Esophagus (tissue), 2 donors: Measurements from ENCODE around the gene KCNJ11. TPM values are rescaled to one million over a fixed set of nuclear protein-coding genes. Genes with fewer than 3 reads are reported as not detected.

Source experiments
- H3K27ac ChIP-seq, 2 donors: one replicate each; pipeline ENCODE4 v1.5.1; 2013; ENCODE audit warnings: low read depth in 2 of 2, mild to moderate bottlenecking in 2 of 2, inconsistent platforms in 1 of 2, low read length in 1 of 2, moderate library complexity in 1 of 2
- H3K27me3 ChIP-seq, 2 donors: one replicate each; pipeline ENCODE4 v1.6.1; 2013; ENCODE audit warnings: low read length in 2 of 2, control low read depth in 1 of 2, mild to moderate bottlenecking in 1 of 2; ENCODE audit not compliant: insufficient read depth in 2 of 2, control insufficient read depth in 1 of 2
- H3K36me3 ChIP-seq, 2 donors: one replicate each; pipeline ENCODE4 v1.6.1; 2013; ENCODE audit warnings: low read length in 1 of 2; ENCODE audit not compliant: control insufficient read depth in 2 of 2, insufficient read depth in 2 of 2
- H3K4me1 ChIP-seq, 2 donors: one replicate each; pipeline ENCODE4 v1.6.1; 2013; ENCODE audit warnings: low read length in 1 of 2; ENCODE audit not compliant: control insufficient read depth in 2 of 2, insufficient read depth in 2 of 2
- H3K4me3 ChIP-seq, 2 donors: one replicate each; pipeline ENCODE4 v1.5.1; 2013; ENCODE audit warnings: low read length in 2 of 2, mild to moderate bottlenecking in 2 of 2, low read depth in 1 of 2, moderate library complexity in 1 of 2
- H3K9me3 ChIP-seq, 2 donors: one replicate each; pipeline ENCODE4 v1.6.1; 2013; ENCODE audit warnings: mild to moderate bottlenecking in 2 of 2, low read depth in 1 of 2, low read length in 1 of 2, moderate library complexity in 1 of 2; ENCODE audit not compliant: control insufficient read depth in 2 of 2, insufficient read depth in 1 of 2
- WGBS, 2 donors: extraction: QIAGEN DNeasy Blood & Tissue Kit; methylation state at CpG; one replicate each; pipeline ENCODE4 v1.1.7; 2013; 5-methylcytosine and 5-hydroxymethylcytosine counted together
- polyA plus RNA-seq, 2 donors: library from polyadenylated mRNA; stranded (reverse); fragments of 200-250 nt; gene quantifications; one replicate each; pipeline ENCODE4 v1.2.3, GENCODE V29; 2013
- donor health status: healthy with polysubstance abuse.
- donor health status: Bipolar disorder and iron deficiency.

The KCNJ11 gene
- polyA plus RNA-seq, 2 donors = 0.67 to 0.71 TPM

DNA sequence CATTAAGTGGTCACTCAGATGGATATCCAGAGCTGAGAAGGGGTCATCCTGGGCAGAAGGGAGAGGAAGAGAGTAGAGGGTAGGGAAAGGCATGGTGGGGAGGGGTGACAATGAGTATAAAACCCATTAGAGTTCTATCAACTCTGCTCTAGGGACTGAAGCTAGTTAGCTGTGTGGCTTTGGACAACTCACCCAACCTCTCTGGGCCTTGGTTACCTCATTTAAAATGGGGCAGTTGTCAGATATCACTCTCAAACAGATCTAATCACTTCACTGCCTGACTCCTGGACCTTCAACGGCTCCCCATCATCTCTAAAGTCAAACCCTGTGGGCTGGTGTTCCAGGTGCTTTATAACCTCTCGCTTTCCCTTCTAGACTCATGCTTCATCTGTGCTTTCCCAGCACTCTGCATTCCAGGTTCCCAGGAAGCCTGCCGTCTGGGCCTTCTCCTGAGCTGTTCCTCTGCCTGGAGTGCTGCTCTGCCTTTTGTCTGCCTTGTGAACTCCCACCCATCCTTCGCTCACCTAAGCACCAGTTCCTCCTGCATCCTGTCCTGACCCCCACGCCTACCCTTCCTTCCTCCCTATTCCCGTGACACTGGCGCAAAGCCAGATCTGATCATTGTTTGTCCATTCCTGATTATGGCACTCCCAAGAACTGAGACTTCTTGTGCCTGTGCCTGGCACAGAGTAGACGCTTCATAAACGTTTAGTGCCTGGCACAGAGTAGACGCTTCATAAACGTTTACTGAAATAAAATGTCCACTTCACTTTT is 22.3 kb upstream of the KCNJ11 start:
- H3K36me3 ChIP-seq = no peaks in the 10 kb centered on the region
- H3K4me3 ChIP-seq = no peak overlapping the region
- peaks cover 0 to 3% of the 10 kb centered on the region in 2 donors for H3K27me3 ChIP-seq
- H3K4me1 ChIP-seq = no peaks in the 10 kb centered on the region
- WGBS, 2 donors = 42 to 47% methylated on average over 11 of the region's 11 CpGs
- no peaks in the 10 kb centered on the region for H3K9me3 ChIP-seq
- no peak overlapping the region for H3K27ac ChIP-seq

GRCh38 chr11:17408641-17409040 is 20.2 kb upstream of the KCNJ11 start:
- Histone ChIP-seq H3K4me3 (no peak overlapping the region), H3K27ac (no peak overlapping the region), H3K27me3 (no peaks in the 10 kb centered on the region), H3K36me3 (no peaks in the 10 kb centered on the region), H3K4me1 (no peaks in the 10 kb centered on the region), H3K9me3 (no peaks in the 10 kb centered on the region)
- WGBS, 2 donors = 94 to 98% methylated on average over 7 of the region's 7 CpGs

GRCh38 chr11:17408026-17408425 is 19.6 kb upstream of the KCNJ11 start:
- H3K27me3 ChIP-seq = no peaks in the 10 kb centered on the region
- no peaks in the 10 kb centered on the region for H3K36me3 ChIP-seq
- no peaks in the 10 kb centered on the region for H3K9me3 ChIP-seq
- no peak overlapping the region for H3K4me3 ChIP-seq
- H3K27ac ChIP-seq = no peak overlapping the region
- H3K4me1 ChIP-seq = no peaks in the 10 kb centered on the region
- WGBS, 2 donors = 73 to 76% methylated on average over 2 of the region's 2 CpGs

DNA sequence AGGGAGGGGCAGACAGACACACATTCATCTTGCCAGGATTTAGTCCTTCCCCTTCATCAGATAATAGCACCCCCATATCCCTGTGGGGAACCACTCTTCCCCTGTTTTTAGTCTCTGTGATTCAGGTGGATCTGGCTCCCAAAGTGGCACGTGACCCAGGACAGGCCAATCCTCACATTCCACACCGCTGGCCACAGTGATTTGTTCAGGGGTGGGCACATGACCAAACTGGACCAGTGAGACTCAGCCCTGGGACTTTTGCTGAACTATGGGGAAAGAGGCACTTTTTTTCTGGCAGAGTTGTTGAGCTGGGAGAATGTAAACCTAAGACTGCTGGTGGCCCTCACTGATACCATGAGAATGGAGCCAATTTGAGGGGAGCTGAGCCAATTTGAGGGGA is 19.1 kb upstream of the KCNJ11 start:
- Histone ChIP-seq H3K27me3 (no peaks in the 10 kb centered on the region), H3K36me3 (no peaks in the 10 kb centered on the region), H3K9me3 (no peaks in the 10 kb centered on the region), H3K27ac (no peak overlapping the region), H3K4me1 (no peaks in the 10 kb centered on the region), H3K4me3 (no peak overlapping the region)
- WGBS, 2 donors = 82 to 85% methylated on average over 2 of the region's 2 CpGs

DNA sequence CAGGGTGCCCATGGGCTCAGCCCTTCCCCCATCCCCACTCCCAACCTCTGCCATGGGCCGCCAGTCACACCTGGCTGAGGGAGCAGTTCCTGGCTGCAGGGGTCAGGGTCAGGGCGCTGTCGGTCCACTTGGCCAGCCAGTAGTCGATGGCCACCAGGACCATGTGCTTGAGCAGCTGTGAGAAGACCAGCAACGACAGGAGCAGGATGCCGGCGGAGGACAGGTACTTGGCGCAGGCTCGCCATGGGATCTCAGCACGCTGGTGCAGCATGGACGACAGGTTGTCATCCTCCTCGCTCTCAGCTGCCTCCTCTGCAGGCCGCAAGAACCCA is 18.3 kb upstream of the KCNJ11 start:
- Histone ChIP-seq H3K36me3 (no peaks in the 10 kb centered on the region), H3K4me3 (no peak overlapping the region), H3K27ac (no peak overlapping the region), H3K9me3 (no peaks in the 10 kb centered on the region), H3K27me3 (no peaks in the 10 kb centered on the region), H3K4me1 (no peaks in the 10 kb centered on the region)
- 88 to 94% methylated on average over 13 of the region's 13 CpGs for WGBS, 2 donors

DNA sequence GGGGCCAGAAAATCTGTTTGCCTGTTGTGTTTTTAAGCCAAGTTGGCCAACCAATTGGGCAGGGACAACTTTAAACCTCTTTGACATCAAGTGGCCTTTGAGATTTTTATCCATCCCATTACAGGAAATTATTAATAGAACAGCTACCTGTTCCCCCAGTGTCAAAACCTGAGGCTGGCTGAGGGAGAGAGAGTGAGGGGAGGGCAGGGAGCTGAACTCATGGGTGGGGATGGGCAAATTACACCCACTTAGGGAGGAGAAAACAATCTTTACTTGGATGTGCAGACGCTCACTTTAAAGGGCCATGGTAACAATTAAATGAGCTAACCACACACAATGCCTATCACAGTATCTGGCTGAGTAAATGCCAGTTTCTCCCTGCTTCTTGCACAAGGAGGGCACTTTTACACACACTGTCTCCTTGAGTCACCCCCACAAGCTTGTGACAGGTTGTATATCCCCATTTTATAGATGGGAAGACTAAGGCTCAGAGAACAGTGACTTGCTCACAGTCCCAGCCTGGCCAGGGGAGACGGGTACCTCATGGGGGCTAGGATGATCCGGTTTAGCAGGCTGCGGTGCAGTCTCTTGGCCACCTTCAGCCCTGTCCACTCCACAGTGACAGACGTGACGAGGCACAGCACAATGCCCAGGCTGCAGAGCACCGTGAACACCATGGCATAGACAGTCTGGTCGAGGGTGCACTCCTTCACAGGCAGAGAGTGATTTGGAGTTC is 17.8 kb upstream of the KCNJ11 start:
- no peaks in the 10 kb centered on the region for H3K9me3 ChIP-seq
- H3K4me3 ChIP-seq = no peak overlapping the region
- no peak overlapping the region for H3K27ac ChIP-seq
- no peaks in the 10 kb centered on the region for H3K4me1 ChIP-seq
- no peaks in the 10 kb centered on the region for H3K36me3 ChIP-seq
- no peaks in the 10 kb centered on the region for H3K27me3 ChIP-seq
- whole genome bisulfite sequencing, 2 donors = 86 to 90% methylated on average over 8 of the region's 8 CpGs

DNA sequence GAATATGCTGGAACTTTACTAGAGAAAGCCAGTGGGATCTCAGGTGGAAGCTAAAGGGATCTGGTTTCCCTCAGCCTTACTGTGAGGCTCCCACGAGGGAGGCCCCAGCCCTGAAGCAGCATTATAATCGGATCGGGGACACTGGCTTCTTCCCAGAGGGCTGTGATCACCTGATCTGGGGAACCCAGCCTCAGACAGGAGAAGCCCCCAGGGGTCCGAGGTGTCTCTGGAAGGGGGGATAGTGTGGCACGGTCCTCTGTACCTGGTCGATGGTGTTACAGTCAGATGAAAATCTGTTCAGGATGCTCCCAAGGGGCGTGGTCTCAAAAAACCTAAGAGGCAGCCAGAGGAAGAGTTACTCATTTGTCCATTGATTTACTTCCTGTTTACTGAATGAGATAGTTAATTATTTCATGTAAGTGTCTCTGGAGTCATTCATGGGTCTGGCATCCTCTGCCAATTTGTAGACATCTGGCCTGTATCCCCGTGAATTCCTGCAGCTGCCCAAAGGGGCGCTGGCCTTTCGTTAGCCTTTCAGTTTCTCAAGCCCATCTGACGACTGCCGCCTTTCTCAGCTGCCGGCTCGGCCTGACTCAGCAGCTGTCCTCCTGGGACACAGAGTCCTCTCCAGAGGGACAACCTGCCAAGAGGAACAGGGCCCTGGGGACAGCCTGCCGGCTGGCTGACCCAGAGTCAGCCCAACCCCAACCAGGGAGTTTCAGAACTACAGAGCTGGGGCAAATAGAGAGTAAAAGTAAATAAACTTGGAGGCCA is 17.0 kb upstream of the KCNJ11 start:
- no peaks in the 10 kb centered on the region for H3K9me3 ChIP-seq
- WGBS, 2 donors = 50 to 52% methylated on average over 15 of the region's 15 CpGs
- H3K4me3 ChIP-seq = no peak overlapping the region
- no peaks in the 10 kb centered on the region for H3K4me1 ChIP-seq
- H3K36me3 ChIP-seq = no peaks in the 10 kb centered on the region
- no peaks in the 10 kb centered on the region for H3K27me3 ChIP-seq
- no peak overlapping the region for H3K27ac ChIP-seq

DNA sequence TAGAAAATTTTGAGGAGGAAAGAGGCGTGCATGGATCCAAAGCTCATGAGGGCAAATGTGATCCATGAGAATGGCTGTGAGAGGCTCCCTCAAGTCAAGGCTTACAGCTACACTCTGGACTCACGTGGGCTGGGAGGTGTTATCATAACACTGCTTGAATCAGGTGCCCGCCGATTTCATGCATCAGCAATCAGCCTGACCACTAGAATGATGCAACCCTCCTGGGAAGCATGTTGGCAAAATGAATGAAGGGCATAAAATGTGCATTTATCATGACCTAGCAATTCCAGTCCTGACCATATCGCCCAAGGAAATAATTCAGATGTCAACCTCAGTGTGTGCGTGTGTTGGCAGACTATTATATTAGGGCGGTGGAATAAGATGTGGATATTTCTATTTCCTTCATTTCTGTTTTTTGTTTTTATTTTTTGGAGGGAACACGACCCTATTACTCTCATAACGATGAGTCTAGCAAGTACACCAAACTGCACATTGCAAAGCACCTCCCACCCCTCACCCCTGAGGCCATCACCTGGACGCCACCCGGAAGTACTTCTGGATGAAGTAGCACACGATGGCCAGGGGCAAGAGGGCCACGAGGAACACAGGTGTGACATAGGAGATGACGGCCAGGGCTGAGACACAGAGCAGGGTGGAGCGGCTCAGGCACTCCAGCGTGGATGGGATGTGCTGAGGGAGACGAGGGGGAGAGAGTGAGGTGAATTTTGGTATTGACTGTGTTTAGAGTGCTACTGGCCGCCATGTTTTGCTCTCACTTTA is 15.7 kb upstream of the KCNJ11 start:
- Histone ChIP-seq H3K27ac (no peak overlapping the region), H3K27me3 (no peaks in the 10 kb centered on the region), H3K4me3 (no peak overlapping the region), H3K4me1 (no peaks in the 10 kb centered on the region), H3K36me3 (no peaks in the 10 kb centered on the region), H3K9me3 (no peaks in the 10 kb centered on the region)
- WGBS, 2 donors = 82 to 83% methylated on average over 18 of the region's 18 CpGs

GRCh38 chr11:17402486-17402885 is 14.0 kb upstream of the KCNJ11 start:
- Histone ChIP-seq H3K27me3 (no peaks in the 10 kb centered on the region), H3K4me3 (no peak overlapping the region), H3K9me3 (no peaks in the 10 kb centered on the region), H3K36me3 (no peaks in the 10 kb centered on the region), H3K4me1 (no peaks in the 10 kb centered on the region), H3K27ac (no peak overlapping the region)
- 88 to 91% methylated on average over 8 of the region's 8 CpGs for WGBS, 2 donors
